GM18907 (cell line): ENCODE measurements around the gene SYNGR1.

Source experiments
- ATAC-seq: cut with Tn5 transposase; IDR thresholded peaks from one replicate; pipeline ENCODE4 v1.9.1; 2021; ENCODE audit warnings: mild to moderate bottlenecking, moderate library complexity; ENCODE audit not compliant: unreplicated experiment

SYNGR1 gene, protein sequence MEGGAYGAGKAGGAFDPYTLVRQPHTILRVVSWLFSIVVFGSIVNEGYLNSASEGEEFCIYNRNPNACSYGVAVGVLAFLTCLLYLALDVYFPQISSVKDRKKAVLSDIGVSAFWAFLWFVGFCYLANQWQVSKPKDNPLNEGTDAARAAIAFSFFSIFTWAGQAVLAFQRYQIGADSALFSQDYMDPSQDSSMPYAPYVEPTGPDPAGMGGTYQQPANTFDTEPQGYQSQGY

DNA sequence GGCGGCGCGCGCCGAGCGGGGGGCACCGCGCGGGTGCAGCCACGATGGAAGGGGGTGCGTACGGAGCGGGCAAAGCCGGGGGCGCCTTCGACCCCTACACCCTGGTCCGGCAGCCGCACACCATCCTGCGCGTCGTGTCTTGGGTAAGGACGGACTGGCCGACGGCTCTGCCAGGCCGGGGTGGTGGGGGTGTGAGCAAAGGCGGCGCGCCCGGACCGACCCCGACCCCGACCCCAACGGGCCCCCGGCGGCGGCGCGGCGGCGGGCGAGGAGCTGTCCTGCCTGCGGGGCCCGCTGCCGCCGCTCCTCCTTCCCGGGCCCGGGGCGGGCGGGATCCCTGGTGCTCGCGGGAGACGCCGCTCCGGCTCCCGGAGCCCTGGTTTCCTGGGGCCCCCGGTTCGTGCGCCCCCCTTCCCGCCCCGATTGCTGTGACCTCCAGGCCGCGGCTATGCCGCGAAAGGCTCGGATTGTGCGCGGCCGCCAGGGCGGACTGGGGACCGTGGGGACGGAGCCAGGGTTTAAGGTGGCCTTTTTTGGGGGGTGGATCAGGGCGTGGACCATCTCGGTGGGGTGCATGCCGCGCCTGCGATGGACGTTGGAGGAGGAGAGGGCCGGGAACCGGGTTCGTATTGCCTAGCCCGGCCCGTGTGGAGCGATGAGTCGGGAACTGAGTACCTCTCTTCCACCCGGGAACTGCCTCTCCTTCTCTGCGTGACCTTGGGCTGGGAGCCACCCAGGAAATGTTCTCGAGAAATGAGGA is at the start of gene SYNGR1:
TSS of gene SYNGR1 (plus strand) at position 25 of the 760 bp plus-strand sequence. CDS start at position 45, 20 bp downstream.
- no peak for ATAC-seq

DNA sequence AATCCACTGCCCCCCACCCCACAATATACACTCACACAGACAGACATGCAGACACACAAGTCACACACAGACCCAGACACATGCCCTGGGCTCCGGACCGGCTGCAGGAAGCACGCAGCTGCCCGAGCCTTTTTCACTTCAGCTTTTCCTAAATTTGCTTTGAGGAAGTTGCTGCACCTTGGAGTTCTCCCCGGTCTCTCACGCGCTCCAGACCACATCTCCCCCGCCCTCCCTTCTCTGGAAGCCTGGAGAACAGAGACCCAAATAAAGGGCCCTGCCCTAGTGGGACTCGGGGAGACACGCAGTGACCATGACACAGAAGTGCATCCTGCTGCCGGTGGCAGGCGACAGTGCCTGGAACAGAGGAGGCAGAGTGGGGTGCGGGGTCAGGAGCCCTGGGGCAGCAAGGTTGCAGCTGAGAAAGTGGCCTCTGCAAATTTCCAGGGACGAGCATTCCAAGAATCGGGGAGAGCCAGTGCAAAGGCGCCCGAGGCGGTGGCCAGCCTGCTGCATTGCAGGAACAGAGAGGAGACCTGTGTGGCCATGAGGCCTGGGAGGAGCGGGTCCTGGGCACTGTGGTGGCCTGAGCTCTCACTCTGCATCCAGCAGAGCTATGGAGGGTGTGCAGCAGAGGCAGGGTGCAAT is 49.5 kb upstream of the SYNGR1 start:
- no peak for ATAC-seq

DNA sequence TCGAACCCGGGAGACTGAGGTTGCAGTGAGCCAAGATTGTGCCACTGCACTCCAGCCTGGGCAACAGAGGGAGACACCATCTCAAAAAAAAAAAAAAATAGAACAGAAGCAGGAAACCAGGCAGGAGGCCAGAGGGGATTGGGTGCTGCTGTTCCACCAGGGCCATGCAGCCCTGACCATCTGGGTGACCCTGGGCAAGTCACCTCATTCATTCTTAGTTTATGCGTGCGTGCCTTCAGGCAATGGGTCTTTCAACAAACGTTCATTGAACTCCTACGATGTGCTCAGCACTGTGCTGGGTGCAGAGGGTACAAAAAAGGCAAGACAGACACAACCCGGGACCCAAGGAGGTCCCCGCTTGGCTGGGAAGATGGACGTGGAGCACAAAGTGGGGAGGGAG is 48.7 kb upstream of the SYNGR1 start:
- ATAC-seq, result no peak

DNA sequence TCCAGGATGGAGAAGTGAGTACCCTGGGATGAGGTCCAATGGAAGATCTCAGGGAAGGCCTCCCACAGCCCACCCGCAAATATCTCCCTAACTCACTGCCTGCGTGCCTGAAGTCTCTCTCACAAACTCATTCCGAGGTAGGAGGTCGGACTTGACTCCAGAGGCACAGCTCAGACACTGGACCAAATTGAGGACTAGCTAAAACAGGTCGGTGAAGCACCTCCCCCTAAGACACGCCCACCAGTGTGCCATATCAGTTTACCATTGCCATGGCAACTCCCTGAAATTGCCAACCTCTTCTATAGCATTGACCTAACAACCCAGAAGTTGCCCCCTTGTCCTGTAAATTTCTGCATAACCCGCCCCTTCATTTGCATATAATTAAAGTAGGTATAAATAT is 47.9 kb upstream of the SYNGR1 start:
- no peak for ATAC-seq

DNA sequence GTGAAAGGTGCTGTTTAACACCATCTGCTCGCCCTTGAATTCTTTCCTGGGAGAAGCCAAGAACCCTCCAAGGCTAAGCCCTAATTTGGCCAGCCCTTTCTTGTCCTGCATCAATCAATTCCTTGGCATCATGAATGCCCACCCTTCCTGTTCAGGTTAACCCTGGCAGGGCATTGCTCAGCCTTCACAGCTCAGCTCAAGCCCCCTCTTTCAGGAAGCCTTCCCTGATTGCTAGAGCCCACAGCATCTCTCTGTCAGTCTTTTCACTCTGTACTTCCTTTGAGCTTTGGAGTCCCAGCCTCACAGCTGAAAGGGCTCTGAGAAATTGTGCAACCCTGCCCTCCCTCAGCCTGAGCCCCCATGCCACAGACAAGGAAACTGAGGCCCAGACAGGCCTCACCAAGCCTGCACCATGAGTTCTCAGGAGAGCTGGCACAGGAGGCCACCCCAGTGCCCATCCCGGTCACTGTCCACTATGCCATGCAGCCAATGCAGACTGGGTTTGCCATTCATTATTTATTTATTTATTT is 47.3 kb upstream of the SYNGR1 start:
- ATAC-seq, result no peak

DNA sequence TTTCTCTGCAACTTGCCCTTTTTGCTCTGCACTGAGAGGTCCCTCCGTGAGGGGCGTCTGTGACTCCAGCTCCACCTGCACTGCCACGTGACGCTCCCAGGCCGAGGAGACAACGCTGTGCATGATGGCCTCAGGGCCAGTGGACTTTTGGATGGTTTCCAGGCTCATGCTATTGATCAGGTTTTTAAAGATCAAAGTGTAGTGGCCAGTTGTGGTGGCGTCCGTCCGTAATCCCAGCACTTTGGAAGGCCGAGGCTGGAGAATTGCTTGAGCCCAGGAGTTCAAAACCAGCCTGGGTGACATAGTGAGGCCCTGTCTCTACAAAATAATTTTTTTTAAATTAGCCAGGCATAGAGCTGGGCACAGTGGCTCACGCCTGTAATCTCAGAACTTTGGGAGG is 46.4 kb upstream of the SYNGR1 start:
- ATAC-seq, result no peak

DNA sequence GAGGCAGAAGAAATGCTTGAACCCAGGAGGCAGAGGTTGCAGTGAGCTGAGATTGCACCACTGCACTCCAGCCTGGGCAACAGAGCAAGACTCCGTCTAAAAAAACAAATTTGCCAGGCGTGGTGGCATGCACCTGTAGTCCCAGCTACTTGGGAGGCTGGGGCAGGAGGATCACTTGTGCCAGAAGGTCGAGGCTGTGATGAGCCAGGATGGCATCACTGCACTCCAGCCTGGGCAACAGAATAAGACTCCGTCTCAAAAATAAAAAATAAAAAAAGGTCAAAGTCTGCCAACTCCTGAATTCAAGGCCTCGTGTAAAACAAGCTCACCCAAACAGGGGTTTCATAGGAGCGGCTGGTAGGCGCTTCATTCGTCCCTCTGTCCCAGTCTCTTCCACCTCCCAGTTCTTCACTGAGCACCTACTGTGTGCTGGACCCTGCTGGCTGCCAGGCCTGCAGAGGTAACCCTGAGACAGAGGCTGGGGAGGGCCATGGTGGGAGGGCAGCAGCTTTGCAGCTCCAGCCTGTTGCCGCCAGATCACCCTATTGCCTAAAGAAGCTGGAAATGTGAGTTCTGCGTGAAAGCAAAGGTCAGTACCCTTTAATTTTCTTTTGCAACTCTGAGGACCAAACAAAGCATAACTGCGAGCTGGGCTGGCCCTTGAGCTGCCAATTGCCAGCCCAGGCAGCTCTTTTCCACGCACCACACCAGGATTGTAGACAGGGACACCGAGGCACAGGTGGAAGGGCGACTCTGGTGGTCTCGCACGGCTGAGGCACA is 45.7 kb upstream of the SYNGR1 start:
- no peak for ATAC-seq

DNA sequence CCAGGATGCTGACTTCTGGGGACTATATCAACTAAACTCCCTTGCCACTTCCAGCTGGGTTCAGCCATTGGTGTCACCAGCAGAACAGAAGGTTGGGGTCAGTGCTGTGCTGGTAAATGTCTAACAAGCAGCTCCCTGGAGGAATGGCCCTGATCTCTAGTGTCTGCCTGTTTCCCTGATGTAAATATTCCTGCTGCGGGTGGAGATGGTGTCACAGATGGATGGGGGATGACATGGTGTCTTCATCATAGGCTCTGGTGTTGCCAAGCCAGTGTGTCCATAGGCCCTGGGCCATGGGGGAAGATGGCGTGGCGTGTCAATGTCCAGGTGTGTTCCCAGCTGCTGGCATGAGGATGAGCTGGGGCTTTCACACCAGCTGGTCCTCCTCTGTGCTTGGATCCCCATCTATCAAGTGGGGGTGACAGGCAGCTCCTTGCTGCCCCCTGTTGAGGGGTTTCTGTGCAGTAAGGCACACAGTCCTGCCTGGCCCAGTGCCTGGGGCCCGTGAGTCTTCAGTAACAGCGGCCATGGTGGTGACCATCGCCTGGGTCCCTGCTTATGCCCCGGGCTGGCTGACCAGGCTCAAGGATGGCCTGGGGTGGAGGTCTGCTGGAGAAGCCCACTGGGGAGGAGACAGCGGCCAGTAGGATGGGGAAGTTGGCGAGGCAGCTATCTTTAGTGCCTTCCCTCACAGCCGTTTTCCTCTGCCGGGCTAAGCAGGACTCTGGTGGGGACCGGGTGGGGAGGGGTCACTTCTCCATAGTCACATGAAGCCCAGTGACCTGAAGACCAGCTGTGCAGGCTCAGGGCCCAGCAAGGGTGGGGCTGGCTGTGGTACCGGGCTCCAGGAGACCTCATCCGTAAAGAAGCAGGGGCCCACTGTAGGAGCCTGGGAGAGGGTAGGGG is 43.1 kb upstream of the SYNGR1 start:
- ATAC-seq, result no peak

DNA sequence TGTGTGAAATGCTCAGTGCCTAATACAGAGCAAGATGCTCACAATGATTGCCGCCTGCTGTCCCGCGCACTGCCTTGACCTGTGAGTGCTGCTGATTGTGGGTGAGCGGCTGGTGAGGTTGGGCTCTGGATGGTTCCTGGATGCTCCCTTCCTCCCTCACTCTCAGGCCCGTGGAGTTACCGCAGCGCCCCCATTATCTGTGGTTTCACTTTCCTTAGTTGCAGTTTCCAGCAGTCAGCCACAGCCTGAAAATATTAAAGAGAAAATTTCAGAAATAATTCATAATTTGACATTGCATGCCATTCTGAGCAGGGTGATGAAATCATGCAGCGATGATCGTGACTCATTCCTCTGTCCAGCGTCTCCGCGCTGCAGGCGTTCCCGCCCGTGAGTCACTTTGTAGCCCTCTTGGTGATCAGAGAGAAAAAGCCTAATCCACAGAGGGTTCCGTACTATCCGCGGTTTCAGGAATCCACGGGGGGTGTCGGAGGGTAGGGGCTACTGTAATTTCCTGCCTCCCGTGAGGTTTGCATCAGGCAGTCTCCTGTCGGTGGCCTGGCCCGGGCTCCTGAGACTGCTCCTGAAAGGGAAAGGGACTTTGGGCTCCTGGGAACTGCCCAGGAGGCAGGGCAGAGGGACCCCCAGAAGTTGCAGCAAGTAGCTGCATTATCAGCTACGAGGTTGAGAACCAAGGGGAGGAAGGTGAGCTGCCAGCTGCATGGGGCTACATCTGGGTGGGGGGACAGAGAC is 41.0 kb upstream of the SYNGR1 start:
- ATAC-seq, result no peak

DNA sequence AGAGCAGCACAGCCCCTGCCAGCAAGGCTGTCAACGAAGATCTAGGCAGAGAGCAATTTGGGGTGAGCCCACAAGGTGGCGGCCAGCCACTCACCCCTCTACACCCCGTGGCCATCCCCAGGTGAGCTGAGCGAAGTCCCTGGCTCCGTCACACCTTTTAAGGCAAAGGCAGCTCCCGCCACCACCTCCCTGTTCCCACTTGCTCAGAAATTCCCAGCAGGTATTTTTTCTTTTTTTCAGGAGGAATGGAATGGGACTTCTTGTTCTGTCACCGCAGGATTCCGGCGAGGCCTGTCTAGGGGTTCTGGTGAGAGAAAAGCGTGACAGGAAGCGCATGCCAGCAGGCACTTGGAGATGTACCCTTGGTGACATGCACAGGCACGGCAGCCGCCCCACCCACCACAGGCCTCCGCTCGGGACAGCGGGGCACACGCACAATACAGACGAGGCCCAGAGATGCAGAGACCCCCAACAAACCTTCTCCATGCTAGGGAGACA is 40.4 kb upstream of the SYNGR1 start:
- ATAC-seq, result no peak

DNA sequence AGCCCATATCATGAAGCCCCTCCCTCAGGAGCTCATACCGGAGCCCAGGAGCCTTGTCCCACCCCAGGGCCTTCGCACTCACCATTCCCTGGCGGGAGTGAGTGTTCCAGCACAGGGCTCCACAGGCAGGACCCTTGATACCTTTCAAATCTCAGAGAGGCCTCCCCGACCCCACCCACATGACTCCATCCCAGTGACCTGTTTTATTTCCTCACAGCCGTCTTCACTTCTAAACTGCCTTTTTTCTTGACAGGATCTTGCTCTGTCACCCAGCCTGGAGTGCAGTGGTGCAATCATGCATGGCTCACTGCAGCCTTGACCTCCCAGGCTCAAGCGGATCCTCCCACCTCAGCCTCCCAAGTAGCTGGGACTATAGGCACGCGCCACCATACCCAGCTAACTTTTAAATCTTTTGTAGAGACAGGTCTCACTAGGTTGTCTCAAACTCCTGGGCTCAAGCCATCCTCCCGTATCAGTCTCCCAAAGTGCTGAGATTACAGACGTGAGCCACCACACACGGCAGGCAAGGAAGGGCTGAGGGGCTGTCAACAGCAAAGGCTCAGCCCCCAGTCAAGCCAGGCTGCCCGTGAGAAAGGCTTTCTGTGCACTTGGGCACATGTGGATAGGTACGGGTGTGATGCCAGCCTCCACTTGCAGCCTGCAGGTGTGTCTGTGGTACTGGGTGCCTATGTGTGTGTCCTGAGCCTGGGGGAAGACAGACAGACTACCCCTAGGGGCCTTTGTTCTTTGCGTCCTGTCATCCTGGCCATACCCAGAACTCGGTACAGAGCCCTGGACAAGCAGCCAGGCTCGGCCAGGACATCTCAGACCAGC is 39.7 kb upstream of the SYNGR1 start:
- ATAC-seq, result no peak

DNA sequence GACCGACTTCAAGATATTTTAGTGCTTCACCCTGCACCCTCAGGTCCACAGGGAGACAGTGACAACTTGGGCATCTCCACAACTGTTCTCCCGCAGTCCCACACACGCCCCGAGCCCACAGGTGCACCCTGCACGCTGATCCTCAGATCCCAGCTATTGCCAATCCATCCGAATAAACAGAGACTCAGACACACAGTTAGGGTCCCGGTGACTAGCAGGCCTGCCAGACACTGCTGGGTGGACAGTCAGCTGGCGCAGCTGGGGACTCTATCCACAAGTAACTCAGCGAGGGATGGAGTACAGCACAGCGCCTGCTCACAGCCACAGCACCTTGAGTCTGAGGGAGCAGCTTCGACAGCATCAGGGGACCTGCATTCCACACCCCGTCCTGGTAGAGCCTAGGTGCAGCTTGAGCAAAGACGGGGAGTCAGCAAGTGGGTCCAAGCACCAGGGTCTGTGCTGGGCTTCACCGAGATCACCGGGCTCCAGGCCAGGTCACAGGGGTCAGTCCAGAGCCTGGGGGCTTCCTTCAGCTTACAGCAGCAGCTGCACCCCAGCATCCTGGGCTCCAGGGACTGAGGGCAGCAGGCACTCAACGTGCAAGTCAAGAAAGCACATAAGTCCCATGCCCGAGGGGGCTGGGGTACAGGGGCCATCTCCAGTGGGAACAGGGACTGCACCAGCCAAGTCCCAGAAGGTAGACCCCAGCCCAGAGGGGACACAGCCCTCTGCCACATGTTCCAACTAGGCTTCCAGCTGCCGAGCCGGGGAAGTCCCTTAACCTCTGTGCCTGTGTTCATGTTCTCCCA is 38.0 kb upstream of the SYNGR1 start:
- ATAC-seq, result no peak

DNA sequence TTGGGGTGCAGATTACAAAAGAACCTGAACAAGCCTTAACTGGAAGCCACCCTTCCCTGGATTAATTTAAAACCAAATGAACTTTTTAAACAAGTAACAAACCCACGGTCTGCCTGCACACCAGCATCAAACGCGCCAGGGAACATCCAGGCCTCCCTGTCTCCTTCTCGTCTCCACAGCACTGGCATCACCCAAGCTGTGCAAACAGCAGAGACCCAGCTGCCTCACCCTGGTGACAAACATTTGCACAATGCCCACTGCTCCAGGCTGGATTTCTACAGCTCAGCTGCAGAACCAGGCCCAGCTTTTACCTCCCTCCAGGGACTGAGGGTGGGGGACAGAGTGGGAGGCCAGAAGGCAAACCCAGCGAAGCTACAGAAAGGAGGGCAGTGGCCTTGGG is 37.4 kb upstream of the SYNGR1 start:
- no peak for ATAC-seq

DNA sequence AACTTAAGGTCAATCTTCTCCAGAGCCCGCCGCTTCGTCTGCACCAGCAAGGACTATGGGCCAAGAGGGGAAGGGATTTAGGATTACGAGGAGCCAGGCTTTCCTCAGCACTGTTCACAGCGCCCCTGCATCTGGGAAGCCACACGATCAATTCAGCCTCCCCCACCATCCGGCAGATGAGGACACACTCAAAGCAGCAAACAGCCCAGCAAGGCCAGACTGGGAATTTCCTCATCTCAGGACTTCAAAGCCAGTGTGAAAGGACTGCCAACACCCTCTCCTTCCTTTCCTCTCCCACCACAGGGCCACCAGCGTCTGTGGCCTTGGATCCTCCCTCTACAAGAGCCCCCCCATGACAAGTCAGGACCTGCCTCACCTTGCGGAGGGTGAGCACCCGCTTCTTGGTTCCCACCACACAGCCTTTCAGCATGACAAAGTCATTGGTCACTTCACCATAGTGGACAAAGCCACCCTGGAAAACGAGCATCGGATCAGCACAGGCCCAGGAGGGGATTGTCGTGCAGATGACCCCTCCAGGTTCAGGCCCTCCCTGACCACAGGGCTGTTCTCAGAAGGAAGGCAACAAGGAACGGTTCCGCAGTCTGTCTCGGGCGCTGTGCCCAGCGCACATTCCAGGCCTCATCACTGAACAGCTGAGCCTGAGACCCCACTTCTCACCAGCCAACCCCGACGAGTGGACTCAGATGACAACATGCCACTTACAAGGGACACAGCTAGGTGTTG is 36.4 kb upstream of the SYNGR1 start:
- no peak for ATAC-seq

DNA sequence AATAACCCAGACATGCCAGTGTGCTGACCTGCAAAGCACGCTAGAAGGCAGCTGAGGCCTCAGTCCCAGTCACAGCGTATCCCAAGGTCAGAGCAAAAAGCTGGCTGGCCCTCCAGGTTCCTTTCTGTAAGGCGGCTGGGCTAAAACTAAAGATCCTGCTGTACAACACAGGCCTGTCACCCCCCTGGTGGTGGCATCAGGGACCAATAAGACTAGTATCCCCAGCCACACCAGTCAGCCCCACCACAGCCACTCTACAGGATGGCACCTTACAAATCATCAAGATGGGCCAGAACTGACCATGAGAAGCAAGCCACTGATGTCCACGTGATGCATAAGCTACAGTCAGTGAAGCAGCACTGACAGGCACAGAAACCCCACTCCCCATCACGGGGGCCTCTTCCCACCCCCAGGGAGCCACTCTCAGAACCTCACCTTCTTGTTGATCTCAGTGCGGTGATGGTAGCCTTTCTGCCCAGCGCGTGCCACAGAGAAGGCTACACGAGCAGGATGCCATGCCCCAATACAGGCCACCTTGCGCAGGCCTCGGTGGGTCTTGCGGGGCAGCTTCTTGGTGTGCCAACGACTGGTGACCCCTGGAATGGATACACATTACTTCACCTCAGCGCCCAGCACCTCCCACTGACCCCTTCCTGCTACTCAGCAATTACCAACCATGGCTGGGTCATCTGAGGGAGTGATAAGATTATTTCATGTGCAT is 35.4 kb upstream of the SYNGR1 start:
- ATAC-seq, result no peak

DNA sequence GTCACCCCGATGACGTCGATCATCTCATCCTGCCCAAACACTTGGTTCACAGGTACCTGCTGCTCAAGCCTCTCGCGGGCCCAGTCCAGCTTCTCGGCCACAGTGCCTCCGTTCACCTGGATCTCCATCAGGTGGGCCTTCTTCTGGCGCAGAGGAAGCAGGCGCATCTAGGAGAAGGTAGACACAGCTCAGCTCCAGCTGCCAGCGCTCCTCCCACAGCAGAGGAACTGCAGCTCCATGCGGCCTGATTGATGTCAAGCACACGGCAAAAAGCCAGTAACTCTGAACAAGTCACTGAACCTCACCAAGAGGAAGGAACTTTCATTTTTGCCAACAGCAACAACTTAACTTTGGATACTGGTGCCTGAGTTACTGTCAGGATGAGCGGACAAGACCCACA is 34.4 kb upstream of the SYNGR1 start:
- ATAC-seq, result no peak
